ENCODE results near the gene DOK7.

The DOK7 gene

DNA sequence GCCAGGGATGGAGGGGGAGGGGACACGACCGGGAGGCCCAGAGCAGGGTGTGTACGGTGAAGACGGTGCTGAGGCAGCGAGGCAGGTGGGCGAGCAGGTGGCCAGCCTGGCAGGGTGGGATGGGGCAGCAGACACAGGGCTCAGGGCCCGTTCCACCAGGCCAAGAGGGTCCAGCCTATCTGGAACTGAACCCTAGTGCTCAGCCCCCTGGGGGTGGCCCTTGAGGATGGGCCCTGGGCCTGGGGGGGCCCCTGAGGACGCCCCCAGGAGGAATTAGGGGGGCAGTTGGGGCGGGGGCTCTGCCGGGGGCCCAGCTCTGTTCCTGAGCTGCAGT lies 24.3 kb upstream of the DOK7 start:
- H3K4me3 ChIP-seq (ENCODE audit: low read depth, low read length) = no peak overlapping the region
- TF ChIP-seq CTCF (IDR thresholded peaks at IDR 0.05; ENCODE audit: borderline replicate concordance, insufficient read depth, low read depth, low read length) = no peak

DNA sequence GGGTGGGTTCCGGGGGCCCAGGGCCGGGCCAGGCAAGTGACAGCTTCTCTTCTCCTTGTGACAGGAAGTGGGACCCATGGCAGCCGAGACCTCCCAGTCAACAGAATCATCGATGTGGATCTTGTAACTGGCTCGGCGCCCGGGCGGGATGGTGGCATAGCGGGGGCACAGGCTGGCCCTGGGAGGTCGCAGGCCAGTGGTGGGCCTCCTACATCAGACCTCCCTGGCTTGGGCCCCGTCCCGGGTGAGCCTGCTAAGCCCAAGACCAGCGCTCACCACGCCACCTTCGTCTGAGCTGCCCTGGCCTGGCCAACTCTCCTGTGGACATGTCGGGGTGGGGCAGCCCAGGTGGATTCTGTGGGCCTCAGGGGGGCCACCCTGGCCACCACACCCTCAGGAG lies 23.7 kb upstream of the DOK7 start:
- no peak overlapping the region for H3K4me3 ChIP-seq (ENCODE audit: low read depth, low read length)
- TF ChIP-seq CTCF (IDR thresholded peaks at IDR 0.05; ENCODE audit: borderline replicate concordance, insufficient read depth, low read depth, low read length) = no peak

DNA sequence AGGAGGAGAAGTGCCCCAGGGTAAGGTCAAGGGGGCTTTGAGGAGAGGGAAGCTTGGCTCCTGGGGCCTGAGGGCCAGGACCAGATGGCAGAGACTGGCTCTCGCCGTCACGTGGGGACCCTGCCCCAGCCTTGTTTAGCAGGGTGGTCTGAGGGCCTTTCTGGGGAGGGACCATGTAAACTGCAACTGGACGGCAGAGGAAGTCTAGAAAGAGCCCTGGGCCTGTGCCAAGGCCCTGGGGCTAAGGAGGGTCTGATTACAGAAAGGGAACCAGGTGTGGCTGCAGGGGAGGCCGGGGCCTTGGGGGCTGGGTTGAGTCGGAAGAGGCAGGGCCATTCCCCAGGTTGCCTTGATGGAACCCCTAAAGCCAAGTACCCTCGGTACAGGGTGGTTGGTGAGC lies 23.1 kb upstream of the DOK7 start:
- no peak for TF ChIP-seq CTCF (IDR thresholded peaks at IDR 0.05; ENCODE audit: borderline replicate concordance, insufficient read depth, low read depth, low read length)
- no peak overlapping the region for H3K4me3 ChIP-seq (ENCODE audit: low read depth, low read length)

GRCh38 chr4:3440979-3441500 lies 22.1 kb upstream of the DOK7 start:
- TF ChIP-seq CTCF (IDR thresholded peaks at IDR 0.05; ENCODE audit: borderline replicate concordance, insufficient read depth, low read depth, low read length) = no peak
- H3K4me3 ChIP-seq (ENCODE audit: low read depth, low read length) = no peak overlapping the region

GRCh38 chr4:3441501-3442459 lies 21.3 kb upstream of the DOK7 start, which contains the start of gene HGFAC:
TSS of gene HGFAC (plus strand) at chr4:3441968. CDS start at chr4:3442002, 34 bp downstream.
- no peak within 1 kb of the TSS for H3K4me3 ChIP-seq (ENCODE audit: low read depth, low read length)
- no peak for TF ChIP-seq CTCF (IDR thresholded peaks at IDR 0.05; ENCODE audit: borderline replicate concordance, insufficient read depth, low read depth, low read length)

GRCh38 chr4:3442460-3442958 lies 20.6 kb upstream of the DOK7 start:
- no peak for TF ChIP-seq CTCF (IDR thresholded peaks at IDR 0.05; ENCODE audit: borderline replicate concordance, insufficient read depth, low read depth, low read length)
- no peak overlapping the region for H3K4me3 ChIP-seq (ENCODE audit: low read depth, low read length)

All from GM12875 (cell line).